Transverse colon (tissue), 4 donors: ENCODE data around the gene NHLRC4. TPM values are rescaled to one million over a fixed set of nuclear protein-coding genes. Genes with fewer than 3 reads are reported as not detected.
A peak's percentile ranks its signal among the peaks of the same experiment; 100 is the strongest.

Source experiments
- DNase-seq: peaks from one replicate; pipeline ENCODE4 v3.0.0-alpha.2; 2019
- H3K27ac ChIP-seq, 4 donors: fragments of 200-600 bp; sonication (generic); 2 replicates each; pipeline ENCODE4 v1.5.1; 2016 to 2018; ENCODE audit warnings: inconsistent platforms in 4 of 4
- H3K27me3 ChIP-seq: fragments of 200-600 bp; sonication (generic); 2 replicates; pipeline ENCODE4 v1.5.1; 2017; ENCODE audit warnings: inconsistent platforms
- H3K36me3 ChIP-seq, 4 donors: fragments of 200-600 bp; sonication (generic); 2 replicates each; pipeline ENCODE4 v1.5.1; 2017 to 2019; ENCODE audit warnings: inconsistent platforms in 4 of 4
- H3K4me1 ChIP-seq, 4 donors: fragments of 200-600 bp; sonication (generic); 2 replicates each; pipeline ENCODE4 v1.5.1; 2017 to 2020; ENCODE audit warnings: inconsistent platforms in 4 of 4
- H3K4me3 ChIP-seq, 4 donors: fragments of 200-600 bp; sonication (generic); 1 replicate in 1 of 4; 2 replicates in 3 of 4; pipeline versions ENCODE4 v1.5.1 to v1.6.1; 2017 to 2019; ENCODE audit warnings: inconsistent platforms in 4 of 4
- H3K9me3 ChIP-seq, 2 donors: fragments of 200-600 bp; sonication (generic); 2 replicates each; pipeline ENCODE4 v1.5.1; 2017 to 2019; ENCODE audit warnings: inconsistent platforms in 2 of 2
- CTCF ChIP-seq, 5 experiments: fragments of 200-600 bp in 3 of 5; fragments of 450-650 bp in 2 of 5; sonication (generic) in 3 of 5; IDR thresholded peaks; 1 replicate in 2 of 5; 2 replicates in 3 of 5; pipeline ENCODE4 v1.5.1; 2016 to 2017; ENCODE audit warnings: antibody characterized with exemption in 5 of 5, inconsistent platforms in 3 of 5, mild to moderate bottlenecking in 2 of 5, moderate library complexity in 1 of 5
- EP300 ChIP-seq: sonication (generic); formaldehyde crosslinking; IDR thresholded peaks from one replicate; pipeline ENCODE4 v1.6.1; 2017; ENCODE audit warnings: antibody characterized with exemption, low read depth
- POLR2A ChIP-seq: fragments of 450-650 bp; IDR thresholded peaks from one replicate; pipeline ENCODE4 v1.6.1; 2016; ENCODE audit warnings: antibody characterized with exemption, mild to moderate bottlenecking, moderate library complexity
- POLR2AphosphoS5 ChIP-seq, 3 donors: sonication (generic); formaldehyde crosslinking; IDR thresholded peaks; one replicate each; pipeline ENCODE4 v1.6.1; 2016; ENCODE audit warnings: antibody characterized with exemption in 3 of 3
- WGBS, 2 donors: methylation state at CpG; one replicate each; pipeline ENCODE4 v1.1.5; 2018; ENCODE audit warnings: low coverage in 1 of 2; 5-methylcytosine and 5-hydroxymethylcytosine counted together
- in situ Hi-C, 4 donors: fragments of 200-750 bp; cut with MboI; loops; one replicate each; pipeline versions ENCODE4 v1.15.0 to v1.15.1; 2017; ENCODE audit warnings: low sequenced_read_pairs in 3 of 4, low pct_ligation_motif_present in 1 of 4, low pct_unique_long_range_greater_than_20kb in 1 of 4
- intact Hi-C: fragments of 100-400 bp; cut with DNase I; formaldehyde crosslinking; loops from one replicate; pipeline ENCODE4 v1.15.1; 2023; ENCODE audit warnings: low total_unique reads
- total RNA-seq, 4 donors: library from RNA; depleted of rRNA; stranded (reverse); fragments of >200 nt; gene quantifications; one replicate each; pipeline ENCODE4 v1.1.0, GENCODE V29; 2016

NHLRC4 gene
- total RNA-seq, 4 donors from 2014 or later, result 0.55 to 0.75 (median 0.64) TPM; not detected in 1

- DNase-seq, result no peak
- intact Hi-C loops (no loop called here), in situ Hi-C loops (no loop called here)
- Histone ChIP-seq H3K27ac (no peak overlapping the region), H3K4me1 (peaks cover 15 to 23% (median 16%) of the 10 kb centered on the region in 4 donors), H3K4me3 (no peak overlapping the region), H3K9me3 (no peaks in the 10 kb centered on the region), H3K36me3 (no peaks in the 10 kb centered on the region), H3K27me3 (no peaks in the 10 kb centered on the region)
- WGBS, 2 donors, result 18 to 40% methylated on average over 5 to 16 of the region's 16 CpGs
- no peak for TF ChIP-seq POLR2A
- no peak for TF ChIP-seq EP300
- TF ChIP-seq POLR2AphosphoS5 (IDR thresholded peaks at IDR 0.05), result no peak
- no peak for TF ChIP-seq CTCF (IDR thresholded peaks at IDR 0.05)
Observed at GRCh38 chr16:586047-586644, 19.3 kb downstream of the NHLRC4 start.

GRCh38 chr16:586645-587590 lies 20.1 kb downstream of the NHLRC4 start:
- H3K36me3 ChIP-seq, result no peaks in the 10 kb centered on the region
- no peaks in the 10 kb centered on the region for H3K27me3 ChIP-seq
- H3K9me3 ChIP-seq, result no peaks in the 10 kb centered on the region
- in situ Hi-C loops, result no loop called here
- no peak for DNase-seq
- no peak for TF ChIP-seq CTCF (IDR thresholded peaks at IDR 0.05)
- TF ChIP-seq EP300, result no peak
- no peak for TF ChIP-seq POLR2A
- TF ChIP-seq POLR2AphosphoS5 (IDR thresholded peaks at IDR 0.05), result no peak
- WGBS, 2 donors, result 80 to 85% methylated on average over 2 to 14 of the region's 14 CpGs
- H3K4me1 ChIP-seq, result peaks cover 19 to 31% (median 23%) of the 10 kb centered on the region in 4 donors
- intact Hi-C loops, result no loop called here
- no peak overlapping the region for H3K4me3 ChIP-seq
- peak overlapping the region in 2 of 4 donors; percentile 96 to 97 for H3K27ac ChIP-seq

GRCh38 chr16:588639-588888 lies 21.8 kb downstream of the NHLRC4 start:
- Histone ChIP-seq H3K27ac (peak overlapping the region; percentile 96 to 98 (median 97)), H3K4me3 (peak overlapping the region; percentile 77 to 97 (median 86)), H3K4me1 (peaks cover 27 to 46% (median 39%) of the 10 kb centered on the region in 4 donors), H3K9me3 (no peaks in the 10 kb centered on the region), H3K27me3 (no peaks in the 10 kb centered on the region), H3K36me3 (no peaks in the 10 kb centered on the region)
- in situ Hi-C loops (no loop called here), intact Hi-C loops (no loop called here)
- no peak for TF ChIP-seq CTCF (IDR thresholded peaks at IDR 0.05)
- TF ChIP-seq POLR2A, result no peak
- TF ChIP-seq POLR2AphosphoS5 (IDR thresholded peaks at IDR 0.05), result no peak
- TF ChIP-seq EP300, result no peak
- 0% methylated on average over 17 of the region's 21 CpGs; no CpG with 5 or more reads in 1 of the 2 donors for WGBS, 2 donors
- peak; percentile 64 for DNase-seq

GRCh38 chr16:588889-589657 lies 22.3 kb downstream of the NHLRC4 start:
- intact Hi-C loops (loop anchor here (1.0 kb wide), 1 partner anchor 47 kb away; the partner anchor contains the start of gene METTL26), in situ Hi-C loops (no loop called here)
- H3K27ac ChIP-seq, result peak overlapping the region; percentile 96 to 98 (median 97)
- peaks cover 27 to 51% (median 44%) of the 10 kb centered on the region in 4 donors for H3K4me1 ChIP-seq
- no peaks in the 10 kb centered on the region for H3K9me3 ChIP-seq
- peak; percentile 98 for DNase-seq
- no peaks in the 10 kb centered on the region for H3K36me3 ChIP-seq
- TF ChIP-seq POLR2AphosphoS5 (IDR thresholded peaks at IDR 0.05), result peak; percentile 92 to 95 (median 95)
- TF ChIP-seq CTCF (IDR thresholded peaks at IDR 0.05), result no peak
- peak; percentile 90 for TF ChIP-seq POLR2A
- no peak for TF ChIP-seq EP300
- no peaks in the 10 kb centered on the region for H3K27me3 ChIP-seq
- 1% methylated on average over 94 of the region's 107 CpGs; no CpG with 5 or more reads in 1 of the 2 donors for WGBS, 2 donors
- H3K4me3 ChIP-seq, result peak overlapping the region; percentile 77 to 97 (median 86)
